ENCODE results near the gene KCNMB1. TPM values are rescaled to one million over a fixed set of nuclear protein-coding genes. Genes with fewer than 3 reads are reported as not detected.

KCNMB1 gene
- total and polyA plus RNA-seq, 2 of the 13 experiments (the other 11 are each of a cell fraction or from before 2014, with no cell fraction given) = not detected

GRCh38 chr5:170414786-170415185 lies 25.6 kb upstream of the KCNMB1 start:
- in situ Hi-C loops (cut with HindIII; ENCODE audit: extremely low pct_ligation_motif_present, low pct_unique_long_range_greater_than_20kb) = no loop called here
- no TSS peak for BruUV-seq (replicated peaks)
- CTCF ChIA-PET (ENCODE audit: low intra/inter-chr PET ratio, low total read pairs) = no interaction called here

GRCh38 chr5:170413897-170414296 lies 24.7 kb upstream of the KCNMB1 start:
- 12% methylated on average over 3 of the region's 3 CpGs for WGBS (ENCODE audit: low lambda C conversion rate)
- Histone ChIP-seq H3K4me2 (ENCODE audit: low read depth, low read length) (no peak overlapping the region), H3K9me3 (ENCODE audit: low read length) (no peaks in the 10 kb centered on the region), H3K27ac (ENCODE audit: extremely low read length, insufficient read depth, low read length) (no peak overlapping the region), H3K79me2 (ENCODE audit: insufficient read depth, low read length) (no peaks in the 10 kb centered on the region), H3K4me1 (ENCODE audit: insufficient read depth, low read length) (no peaks in the 10 kb centered on the region), H3K36me3 (replicated peaks in 1 of 2; ENCODE audit: control insufficient read depth in 1 of 2, insufficient read depth in 2 of 2, low read length in 2 of 2) (no peaks in the 10 kb centered on the region), H2AFZ (ENCODE audit: low read length) (no peak overlapping the region), H3K27me3 (ENCODE audit: control insufficient read depth in 1 of 2, insufficient read depth in 2 of 2, low read length in 2 of 2) (no peaks in the 10 kb centered on the region; a peak in 1 of 5 replicates), H3K9ac (ENCODE audit: insufficient read depth, low read depth, low read length) (no peak overlapping the region), H3K4me3 (replicated peaks in 1 of 3; ENCODE audit: insufficient read depth in 1 of 3, low read depth in 2 of 3, low read length in 3 of 3) (no peak overlapping the region), H4K20me1 (ENCODE audit: insufficient read depth, low read length) (no peaks in the 10 kb centered on the region)
- BruUV-seq (replicated peaks) = no TSS peak
- ChIA-PET POLR2A (no interaction called here), CTCF (ENCODE audit: low intra/inter-chr PET ratio, low total read pairs) (no interaction called here)
- no peak for FAIRE-seq
- intact Hi-C loops (cut with micrococcal nuclease; ENCODE audit: unreplicated experiment) (no loop called here), in situ Hi-C loops (cut with HindIII; ENCODE audit: extremely low pct_ligation_motif_present, low pct_unique_long_range_greater_than_20kb) (no loop called here)
- no peak for ATAC-seq
- TF ChIP-seq CEBPB (IDR thresholded peaks at IDR 0.05; ENCODE audit: borderline replicate concordance, low read depth, low read length) = 0 out of 2 replicates have a peak, but pooled peaks have one; percentile 2
- TF ChIP-seq ZNF33A (CRISPR knock-in tag; IDR thresholded peaks at IDR 0.05; ENCODE audit: borderline replicate concordance) = no peak
- no peak for DNase-seq (ENCODE audit: low spot score)

More at GRCh38 chr5:170414786-170415185, 25.6 kb upstream of the KCNMB1 start:
- POLR2A ChIA-PET = no interaction called here
- H3K36me3 ChIP-seq (replicated peaks in 1 of 2; ENCODE audit: control insufficient read depth in 1 of 2, insufficient read depth in 2 of 2, low read length in 2 of 2) = no peaks in the 10 kb centered on the region
- H3K27me3 ChIP-seq (ENCODE audit: control insufficient read depth in 1 of 2, insufficient read depth in 2 of 2, low read length in 2 of 2) = no peaks in the 10 kb centered on the region; a peak in 1 of 5 replicates
- H3K9ac ChIP-seq (ENCODE audit: insufficient read depth, low read depth, low read length) = no peak overlapping the region
- no peak overlapping the region for H2AFZ ChIP-seq (ENCODE audit: low read length)
- FAIRE-seq = no peak
- H3K4me1 ChIP-seq (ENCODE audit: insufficient read depth, low read length) = no peaks in the 10 kb centered on the region
- no peak for TF ChIP-seq ZNF850 (CRISPR knock-in tag; conservative IDR thresholded peaks at IDR 0.05)
- TF ChIP-seq GATA4 (IDR thresholded peaks at IDR 0.05; ENCODE audit: borderline replicate concordance, low read depth) = no peak
- no peak for TF ChIP-seq NCOA1 (CRISPR knock-in tag; IDR thresholded peaks at IDR 0.05)
- TF ChIP-seq GMEB1 (CRISPR knock-in tag; IDR thresholded peaks at IDR 0.05; ENCODE audit: borderline replicate concordance) = no peak
- TF ChIP-seq NCOR1 (IDR thresholded peaks at IDR 0.05; ENCODE audit: borderline replicate concordance, low read length) = no peak
- no peaks in the 10 kb centered on the region for H3K79me2 ChIP-seq (ENCODE audit: insufficient read depth, low read length)
- 75% methylated on average over 6 of the region's 6 CpGs for WGBS (ENCODE audit: low lambda C conversion rate)
- DNase-seq (ENCODE audit: low spot score) = no peak
- intact Hi-C loops (cut with micrococcal nuclease; ENCODE audit: unreplicated experiment) = no loop called here
- no peak overlapping the region for H3K4me3 ChIP-seq (replicated peaks in 1 of 3; ENCODE audit: insufficient read depth in 1 of 3, low read depth in 2 of 3, low read length in 3 of 3)
- H3K27ac ChIP-seq (ENCODE audit: extremely low read length, insufficient read depth, low read length) = no peak overlapping the region
- ATAC-seq = no peak
- H4K20me1 ChIP-seq (ENCODE audit: insufficient read depth, low read length) = no peaks in the 10 kb centered on the region
- H3K9me3 ChIP-seq (ENCODE audit: low read length) = no peaks in the 10 kb centered on the region
- no peak overlapping the region for H3K4me2 ChIP-seq (ENCODE audit: low read depth, low read length)
